HL-60 (cell line): Measurements from ENCODE around the gene TNRC18.

Experiments
- CTCF ChIP-seq: IDR thresholded peaks from one replicate; pipeline ENCODE4 v1.5.1; 2011; ENCODE audit warnings: low read length, control low read depth, inconsistent platforms; ENCODE audit not compliant: insufficient read depth
- POLR2AphosphoS5 ChIP-seq: IDR thresholded peaks from 2 replicates; pipeline ENCODE4 v1.6.1; 2012; ENCODE audit warnings: low read depth

GRCh38 chr7:5393328-5393727 lies 30.3 kb downstream of the TNRC18 start:
- TF ChIP-seq CTCF (no peak), POLR2AphosphoS5 (no peak)
